NCI-H1417 treated with DMSO at 0.1 percent for 48 hours (cell line): ENCODE results near the gene FMO1.
A peak's percentile ranks its signal among the peaks of the same experiment; 100 is the strongest.
"Not testable (repeated sequence)": the region's sequence is repeated elsewhere in the genome, so short reads cannot be mapped to it uniquely, and the experiment has no call there.

ENCODE experiments used
- DNase-seq: peaks from one replicate; lab custom pipeline; 2025; lab: John Stamatoyannopoulos, UW

The FMO1 gene

DNA sequence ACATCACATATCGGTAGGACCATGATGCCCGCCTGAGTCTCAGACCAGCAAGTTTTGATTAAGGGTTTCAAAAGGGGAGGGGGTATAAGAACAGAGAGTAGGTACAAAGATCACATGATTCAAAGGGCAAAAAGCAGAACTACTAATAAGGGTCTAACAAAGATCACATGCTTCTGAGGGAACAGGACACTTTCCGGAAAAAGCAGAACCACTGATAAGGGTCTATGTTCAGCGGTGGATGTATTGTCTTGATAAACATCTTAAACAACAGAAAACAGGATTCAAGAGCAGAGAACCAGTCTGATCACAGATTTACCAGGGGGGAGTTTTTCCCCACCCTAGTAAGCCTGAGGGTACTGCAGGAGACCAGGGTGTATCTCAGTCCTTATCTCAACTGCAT lies 12.1 kb upstream of the FMO1 start:
- not testable (repeated sequence) for DNase-seq

- DNase-seq = no peak
Measured at GRCh38 chr1:171243878-171244277, 4.4 kb upstream of the FMO1 start.

- no peak for DNase-seq
Measured at GRCh38 chr1:171245458-171246064, 2.7 kb upstream of the FMO1 start.

- DNase-seq = no peak
Measured at GRCh38 chr1:171247501-171247900, 793 bp upstream of the FMO1 start.

DNA sequence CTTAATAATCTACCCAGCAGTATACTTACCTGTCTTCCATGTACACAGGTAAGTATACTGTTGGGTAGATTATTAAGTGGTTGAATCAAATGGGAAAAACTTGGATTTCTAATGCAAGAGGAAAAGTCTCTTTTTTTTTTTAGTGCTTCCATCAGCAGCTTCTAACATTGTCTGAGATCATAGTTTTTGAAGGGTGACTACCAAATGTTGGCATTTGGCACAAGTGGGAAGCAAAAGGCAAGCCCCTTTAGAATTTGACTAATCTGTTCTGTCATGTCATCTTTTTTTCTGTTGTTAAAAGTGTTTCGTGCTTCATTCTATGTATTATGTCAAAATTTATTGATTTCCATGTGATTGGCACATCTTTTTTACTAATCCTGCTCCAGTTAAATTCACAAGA lies 547 bp downstream of the FMO1 start:
- no peak for DNase-seq

- DNase-seq = no peak
Measured at GRCh38 chr1:171250263-171250662, 2.0 kb downstream of the FMO1 start.

GRCh38 chr1:171251042-171251951 lies 3.0 kb downstream of the FMO1 start:
- DNase-seq = peak; percentile 81

DNA sequence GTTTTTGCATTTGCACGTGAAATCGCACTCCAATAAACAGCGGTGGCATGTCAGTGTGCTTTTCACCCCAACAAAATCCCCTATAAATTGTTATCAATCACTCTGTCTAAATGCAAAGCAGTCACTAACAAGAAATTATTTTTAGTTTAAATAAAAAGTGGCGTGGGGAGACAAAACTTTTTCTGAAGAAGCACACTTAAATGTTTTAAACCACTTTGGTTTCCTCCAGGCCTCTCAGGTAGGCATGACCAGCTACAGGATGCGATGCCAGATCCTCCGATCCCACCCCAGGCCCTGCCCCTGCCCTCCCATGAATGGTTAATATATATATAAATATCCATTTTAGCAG lies 3.6 kb downstream of the FMO1 start:
- no peak for DNase-seq

GRCh38 chr1:171252482-171252881 lies 4.2 kb downstream of the FMO1 start:
- DNase-seq = no peak

GRCh38 chr1:171254859-171255258 lies 6.6 kb downstream of the FMO1 start:
- no peak for DNase-seq

DNA sequence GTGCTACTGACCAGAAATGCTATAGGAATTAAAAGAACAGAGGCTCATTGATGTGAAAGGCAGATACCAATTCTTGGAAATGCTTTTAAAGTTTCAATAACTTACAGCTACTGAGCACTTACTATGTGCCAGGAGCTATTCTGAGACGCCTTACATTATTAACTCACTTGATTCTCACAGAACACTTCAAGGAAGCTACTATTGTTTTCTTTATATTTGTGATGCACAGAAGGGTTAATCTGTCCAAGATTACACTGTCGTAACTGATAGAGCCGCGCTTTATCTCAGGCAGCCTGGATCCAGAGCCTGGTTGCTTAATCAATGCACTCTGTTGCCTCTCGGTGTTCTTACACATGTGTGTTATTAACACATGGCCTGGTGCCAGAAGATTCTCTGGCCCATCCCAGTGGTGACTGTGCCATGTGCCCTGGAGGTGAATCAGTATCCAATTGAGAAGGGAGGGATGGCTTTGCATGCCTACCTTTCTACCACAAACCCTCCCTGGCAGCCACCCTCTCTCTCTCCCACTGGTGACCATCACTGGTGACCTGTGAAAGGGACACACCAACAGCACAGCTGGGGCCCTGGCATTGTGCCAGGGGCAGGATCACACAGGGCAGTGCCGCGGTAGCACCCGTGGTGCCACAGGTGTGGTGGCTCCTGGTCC lies 8.8 kb downstream of the FMO1 start:
- DNase-seq = no peak

GRCh38 chr1:171257607-171258076 lies 9.3 kb downstream of the FMO1 start:
- DNase-seq = no peak

DNA sequence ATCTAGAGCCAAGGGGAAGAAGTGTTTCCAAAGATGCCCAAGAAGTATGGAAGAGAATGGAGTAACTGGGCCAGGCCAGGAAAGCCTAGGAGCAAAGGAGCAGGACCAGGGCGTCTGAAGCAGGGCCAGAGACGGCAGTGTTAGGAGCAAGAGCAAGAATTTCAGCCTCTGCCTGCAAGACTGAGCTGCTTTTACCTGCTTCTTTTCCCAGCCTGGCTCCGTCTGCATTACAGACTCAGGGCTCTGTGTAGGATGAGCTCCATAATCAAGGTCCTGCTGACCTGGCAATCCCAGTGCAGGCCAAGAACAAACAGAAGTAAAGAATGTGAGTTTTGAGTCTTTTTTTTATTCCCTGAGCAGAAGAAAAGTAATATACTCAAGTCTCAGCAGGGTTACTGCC lies 10.1 kb downstream of the FMO1 start:
- DNase-seq = no peak

DNA sequence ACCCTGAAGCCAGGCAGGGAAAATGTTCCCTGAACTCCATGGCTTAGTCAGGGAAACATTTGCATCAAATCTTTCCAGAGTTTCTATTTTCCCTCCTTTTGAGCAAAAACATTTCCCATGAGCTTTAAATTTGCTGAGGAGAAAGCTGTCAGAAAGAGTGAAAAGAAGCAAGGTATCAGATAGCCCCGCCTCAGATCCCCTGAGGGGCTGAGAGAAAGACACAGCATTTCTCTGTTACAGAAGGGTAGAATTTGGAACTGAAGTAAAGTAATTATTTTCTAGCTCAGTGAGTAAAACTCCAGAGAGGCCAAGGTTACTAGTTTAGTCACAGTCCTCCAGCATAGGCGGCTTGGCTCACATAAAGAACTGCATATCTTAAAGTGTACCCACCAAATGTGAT lies 10.6 kb downstream of the FMO1 start:
- no peak for DNase-seq

DNA sequence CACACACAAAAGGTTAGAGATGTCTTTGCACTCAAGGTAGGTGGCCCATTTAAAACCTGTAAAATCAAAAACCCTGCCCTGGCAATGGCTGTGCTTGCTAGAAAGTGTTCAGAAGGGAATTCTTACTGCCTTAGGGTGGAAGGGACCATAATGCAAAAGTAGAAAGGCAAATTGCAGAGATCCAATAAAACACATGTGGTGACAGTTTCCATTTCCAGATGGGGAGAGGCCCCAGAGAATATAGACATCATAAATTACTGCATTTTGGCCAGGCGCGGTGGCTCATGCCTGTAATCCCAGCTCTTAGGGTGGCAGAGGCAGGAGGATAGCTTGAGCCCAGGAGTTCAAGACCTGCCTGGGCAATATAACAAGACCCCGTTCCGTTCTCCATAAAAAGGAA lies 13.0 kb downstream of the FMO1 start:
- DNase-seq = no peak

DNA sequence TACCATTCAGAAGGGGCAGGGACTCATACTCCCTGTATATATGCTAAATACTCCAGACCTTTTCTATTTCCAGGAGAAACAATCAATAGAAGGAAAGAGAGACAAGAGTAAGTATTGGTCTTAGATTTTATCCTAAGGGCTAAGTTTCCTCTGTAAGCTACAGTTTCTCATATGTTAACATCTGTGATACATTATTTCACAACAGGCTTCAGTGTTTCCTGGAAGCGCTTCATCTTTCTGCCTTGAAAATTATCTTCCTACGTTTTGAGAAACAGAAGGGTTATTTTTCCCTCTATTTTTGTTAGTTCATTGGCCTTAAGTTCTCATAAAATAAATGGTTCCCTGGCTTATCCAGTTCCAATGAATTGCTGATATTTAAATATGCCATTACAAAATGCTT lies 15.6 kb downstream of the FMO1 start:
- DNase-seq = no peak

- no peak for DNase-seq
Measured at GRCh38 chr1:171265686-171266085, 17.4 kb downstream of the FMO1 start.

DNA sequence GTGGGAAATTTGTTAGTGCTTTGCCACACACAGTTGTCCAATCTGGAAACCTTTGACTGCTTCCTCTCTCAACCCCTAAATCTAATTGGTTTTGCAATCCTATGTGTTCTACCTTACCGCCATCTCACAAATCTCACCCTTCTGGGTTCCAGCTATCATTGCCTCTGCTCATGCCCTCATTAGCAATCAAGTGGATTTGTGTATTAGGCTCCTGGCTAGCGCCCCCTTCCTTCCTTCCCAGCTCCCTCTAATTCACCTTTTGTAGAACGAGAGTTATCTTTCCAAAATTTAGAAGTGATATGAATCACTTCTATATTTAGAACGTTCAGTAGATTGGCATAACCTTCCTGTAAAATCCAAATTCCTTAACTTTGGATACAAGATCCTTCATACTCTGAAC lies 18.6 kb downstream of the FMO1 start:
- no peak for DNase-seq

- no peak for DNase-seq
Measured at GRCh38 chr1:171267391-171267790, 19.1 kb downstream of the FMO1 start.

- DNase-seq = no peak
Measured at GRCh38 chr1:171270806-171271205, 22.5 kb downstream of the FMO1 start.

GRCh38 chr1:171277534-171277933 lies 29.2 kb downstream of the FMO1 start:
- DNase-seq = no peak

DNA sequence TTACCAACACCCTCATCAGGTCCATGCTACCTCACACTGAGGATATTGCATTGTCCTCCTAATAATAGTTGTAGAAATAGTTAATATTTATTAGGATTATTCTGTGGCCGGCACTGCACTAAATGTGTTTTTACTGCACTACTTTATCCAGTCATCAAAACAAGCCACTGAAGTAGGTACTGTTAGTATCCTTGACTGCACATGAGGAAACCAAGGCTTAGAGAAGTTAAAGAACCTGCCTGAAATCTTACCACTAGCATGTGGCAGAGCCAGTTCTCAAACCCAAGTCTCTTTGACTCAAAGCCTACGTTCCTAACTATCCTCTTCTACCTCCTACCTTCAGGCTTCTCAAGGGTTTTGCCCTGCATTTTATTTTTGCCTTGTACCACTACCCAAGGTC lies 30.9 kb downstream of the FMO1 start:
- DNase-seq = no peak

DNA sequence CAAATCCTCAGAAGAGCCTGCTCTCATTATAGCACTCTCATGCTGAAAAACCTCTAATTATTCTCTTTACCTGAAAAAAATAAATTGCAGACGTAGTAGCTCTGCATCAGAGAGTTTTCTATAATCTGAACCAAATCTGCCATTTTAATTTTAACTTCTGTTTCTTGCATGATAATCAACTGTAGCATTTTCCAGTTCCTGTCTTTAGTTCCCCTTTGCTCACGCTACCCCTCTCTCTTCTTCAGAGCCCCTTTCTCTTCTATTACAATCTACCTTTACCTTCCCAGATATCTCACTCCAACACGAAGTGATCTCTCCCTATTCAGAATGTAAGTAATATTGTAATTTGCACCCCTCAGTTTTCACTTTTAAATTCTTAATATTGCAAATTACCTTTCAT lies 31.4 kb downstream of the FMO1 start:
- no peak for DNase-seq
